Right atrium auricular region (tissue), 2 donors: ENCODE measurements around the gene TTC33. TPM values are rescaled to one million over a fixed set of nuclear protein-coding genes. Genes with fewer than 3 reads are reported as not detected.

Experiments used
- DNase-seq: peaks from one replicate; pipeline ENCODE4 v3.0.0-alpha.2; 2019; ENCODE audit warnings: low spot score
- H3K27ac ChIP-seq, 2 donors: fragments of 200-600 bp; sonication (generic); 1 replicate in 1 of 2; 2 replicates in 1 of 2; pipeline ENCODE4 v1.5.1; 2016 to 2019
- H3K27me3 ChIP-seq, 2 donors: fragments of 200-600 bp; sonication (generic); one replicate each; pipeline versions ENCODE4 v1.5.1 to v1.6.0; 2017 to 2019
- H3K36me3 ChIP-seq: fragments of 200-600 bp; sonication (generic); one replicate; pipeline ENCODE4 v1.5.1; 2016
- H3K4me1 ChIP-seq, 2 donors: fragments of 200-600 bp; sonication (generic); one replicate each; pipeline versions ENCODE4 v1.5.1 to v1.6.0; 2017 to 2019
- H3K4me3 ChIP-seq, 2 donors: fragments of 200-600 bp; sonication (generic); 1 replicate in 1 of 2; 2 replicates in 1 of 2; pipeline ENCODE4 v1.5.1; 2017 to 2019; ENCODE audit warnings: mild to moderate bottlenecking in 1 of 2, moderate library complexity in 1 of 2
- H3K9me3 ChIP-seq, 2 donors: fragments of 200-600 bp; sonication (generic); one replicate each; pipeline ENCODE4 v1.5.1; 2019
- total RNA-seq, 2 donors: library from RNA; depleted of rRNA; stranded (reverse); fragments of >200 nt; gene quantifications; one replicate each; pipeline ENCODE4 v1.1.0, GENCODE V29; 2016
- TF ChIP-seq, protein P1 (sequence below), 2 donors: fragments of 200-600 bp; sonication (generic); IDR thresholded peaks; one replicate each; pipeline ENCODE4 v1.5.1; 2019; ENCODE audit warnings: antibody characterized with exemption in 2 of 2

Gene TTC33
- total RNA-seq, 2 donors from 2014 or later = 10.2 to 16.7 TPM

DNA sequence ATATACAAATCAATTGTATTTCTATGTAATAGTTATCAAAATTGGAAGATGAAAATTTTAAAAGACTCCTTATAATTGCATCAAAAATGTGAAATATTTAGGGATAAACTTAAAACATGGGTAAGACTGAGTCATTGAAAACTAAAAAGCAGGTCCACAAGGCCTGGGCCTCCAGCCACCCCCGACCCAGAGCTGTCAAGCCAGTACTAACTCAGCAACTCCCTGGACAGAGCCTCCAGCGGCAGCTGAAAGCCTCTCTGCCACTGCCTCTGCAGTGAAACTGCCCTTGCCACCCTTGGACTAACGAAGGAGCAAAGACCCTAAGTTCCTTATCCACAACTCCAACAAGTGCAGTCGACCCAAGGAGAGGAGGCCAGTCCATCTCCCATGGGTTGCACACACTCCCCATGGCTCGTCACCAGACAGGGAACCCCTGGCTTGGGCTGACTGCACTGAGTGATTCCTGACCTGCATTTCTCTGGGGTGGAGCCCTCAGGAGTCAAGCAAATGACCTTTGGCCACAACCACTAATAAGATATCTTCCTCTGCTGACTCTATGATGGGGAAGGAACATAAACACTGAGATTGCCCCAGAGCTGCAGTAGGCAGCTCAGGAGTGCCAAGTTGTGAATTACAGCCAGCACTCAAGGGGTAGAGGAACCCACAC is 55.5 kb downstream of the TTC33 start:
- peaks cover 0 to 21% of the 10 kb centered on the region in 2 donors for H3K9me3 ChIP-seq
- H3K4me1 ChIP-seq = no peaks in the 10 kb centered on the region
- TF ChIP-seq, protein P1, sequence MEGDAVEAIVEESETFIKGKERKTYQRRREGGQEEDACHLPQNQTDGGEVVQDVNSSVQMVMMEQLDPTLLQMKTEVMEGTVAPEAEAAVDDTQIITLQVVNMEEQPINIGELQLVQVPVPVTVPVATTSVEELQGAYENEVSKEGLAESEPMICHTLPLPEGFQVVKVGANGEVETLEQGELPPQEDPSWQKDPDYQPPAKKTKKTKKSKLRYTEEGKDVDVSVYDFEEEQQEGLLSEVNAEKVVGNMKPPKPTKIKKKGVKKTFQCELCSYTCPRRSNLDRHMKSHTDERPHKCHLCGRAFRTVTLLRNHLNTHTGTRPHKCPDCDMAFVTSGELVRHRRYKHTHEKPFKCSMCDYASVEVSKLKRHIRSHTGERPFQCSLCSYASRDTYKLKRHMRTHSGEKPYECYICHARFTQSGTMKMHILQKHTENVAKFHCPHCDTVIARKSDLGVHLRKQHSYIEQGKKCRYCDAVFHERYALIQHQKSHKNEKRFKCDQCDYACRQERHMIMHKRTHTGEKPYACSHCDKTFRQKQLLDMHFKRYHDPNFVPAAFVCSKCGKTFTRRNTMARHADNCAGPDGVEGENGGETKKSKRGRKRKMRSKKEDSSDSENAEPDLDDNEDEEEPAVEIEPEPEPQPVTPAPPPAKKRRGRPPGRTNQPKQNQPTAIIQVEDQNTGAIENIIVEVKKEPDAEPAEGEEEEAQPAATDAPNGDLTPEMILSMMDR (IDR thresholded peaks at IDR 0.05) = no peak
- H3K36me3 ChIP-seq = no peaks in the 10 kb centered on the region
- no peak for DNase-seq
- H3K4me3 ChIP-seq = no peak overlapping the region
- no peak overlapping the region for H3K27ac ChIP-seq
- no peaks in the 10 kb centered on the region for H3K27me3 ChIP-seq

DNA sequence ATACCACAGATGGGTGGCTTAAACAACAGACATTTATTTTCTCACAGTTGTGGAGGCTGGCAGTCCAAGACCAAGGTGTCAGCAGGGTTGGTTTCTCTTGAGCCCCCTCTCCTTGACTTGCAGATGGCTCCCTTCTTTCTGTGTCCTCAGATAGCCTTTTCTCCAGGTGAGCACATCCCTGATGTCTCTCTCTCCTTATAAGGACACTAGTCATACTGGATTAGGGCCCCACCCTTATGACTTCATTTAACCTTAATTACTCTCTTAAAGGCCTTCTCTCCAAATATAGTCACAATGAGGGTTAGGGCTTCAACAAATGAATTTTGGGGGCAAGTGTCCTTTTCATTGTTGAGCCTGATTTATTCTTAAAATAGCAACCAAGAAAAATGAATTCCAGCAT is 61.3 kb downstream of the TTC33 start:
- H3K4me1 ChIP-seq = peaks cover 0 to 7% of the 10 kb centered on the region in 2 donors
- no peaks in the 10 kb centered on the region for H3K9me3 ChIP-seq
- H3K27ac ChIP-seq = no peak overlapping the region
- no peaks in the 10 kb centered on the region for H3K27me3 ChIP-seq
- TF ChIP-seq, protein P1 (IDR thresholded peaks at IDR 0.05) = no peak
- DNase-seq = no peak
- H3K4me3 ChIP-seq = no peak overlapping the region
- H3K36me3 ChIP-seq = peaks cover 9% of the 10 kb centered on the region

DNA sequence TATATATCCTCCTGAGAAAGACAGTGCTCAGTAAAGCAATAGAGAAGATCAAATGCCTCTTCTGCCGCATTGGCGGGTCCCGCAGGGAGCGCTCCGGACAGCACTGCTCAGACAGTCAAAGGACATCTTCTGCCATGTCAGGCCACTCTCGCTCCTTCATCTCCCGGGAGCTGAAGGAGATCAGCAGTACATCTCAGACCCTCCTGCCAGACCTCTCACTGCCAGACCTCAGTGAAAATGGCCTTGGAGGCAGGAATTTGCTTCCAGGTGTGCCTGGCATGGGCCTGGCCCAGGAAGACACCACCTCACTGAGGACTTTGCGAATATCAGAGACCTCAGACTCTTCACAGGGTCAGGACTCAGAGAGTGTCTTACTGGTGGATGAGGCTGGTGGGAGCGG is 63.9 kb downstream of the TTC33 start:
- Histone ChIP-seq H3K27ac (no peak overlapping the region), H3K27me3 (no peaks in the 10 kb centered on the region), H3K9me3 (no peaks in the 10 kb centered on the region), H3K36me3 (peaks cover 9% of the 10 kb centered on the region), H3K4me1 (peaks cover 0 to 23% of the 10 kb centered on the region in 2 donors), H3K4me3 (no peak overlapping the region)
- TF ChIP-seq, protein P1 (IDR thresholded peaks at IDR 0.05) = no peak
- DNase-seq = no peak

DNA sequence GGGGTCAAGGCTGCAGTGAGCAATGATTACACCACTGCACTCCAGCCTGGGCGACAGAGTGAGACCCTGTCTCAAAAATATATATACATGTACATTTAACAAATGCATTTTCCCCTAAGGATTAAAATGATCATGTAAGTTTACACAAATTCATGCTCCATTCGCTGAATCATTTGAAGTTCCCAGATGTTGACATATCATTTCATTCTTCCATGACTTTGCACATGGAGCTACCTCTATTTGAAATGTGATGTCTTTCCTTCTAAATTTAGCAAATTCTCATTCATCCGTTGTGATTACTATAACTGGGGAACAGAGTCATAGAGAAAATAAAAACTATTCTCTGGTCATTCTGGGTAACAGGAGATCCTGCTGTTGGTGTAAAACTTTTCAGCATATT is 65.5 kb downstream of the TTC33 start:
- no peak for DNase-seq
- H3K9me3 ChIP-seq = no peaks in the 10 kb centered on the region
- no peak overlapping the region for H3K27ac ChIP-seq
- peaks cover 9% of the 10 kb centered on the region for H3K36me3 ChIP-seq
- TF ChIP-seq, protein P1 (IDR thresholded peaks at IDR 0.05) = no peak
- no peak overlapping the region for H3K4me3 ChIP-seq
- H3K27me3 ChIP-seq = no peaks in the 10 kb centered on the region
- H3K4me1 ChIP-seq = peaks cover 0 to 31% of the 10 kb centered on the region in 2 donors

DNA sequence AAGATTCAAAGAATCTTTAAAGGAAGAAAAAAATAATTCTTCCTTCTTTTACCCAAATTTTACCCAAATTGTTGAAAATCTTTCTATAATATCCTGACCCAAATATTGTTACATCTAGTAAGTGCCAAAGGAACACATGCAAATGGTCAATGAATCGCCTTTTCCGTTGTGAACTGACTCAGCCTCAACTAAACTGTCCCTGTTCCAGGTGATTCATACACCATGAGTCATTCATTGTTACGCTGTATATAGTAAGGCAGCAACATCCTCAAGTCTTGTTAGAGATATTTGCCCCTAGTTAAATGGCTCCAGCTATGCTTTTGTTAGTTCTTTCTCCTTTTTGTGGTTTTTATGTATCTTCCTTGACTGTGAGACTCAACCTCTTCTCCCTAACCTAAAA is 66.3 kb downstream of the TTC33 start:
- H3K4me3 ChIP-seq = no peak overlapping the region
- peaks cover 8% of the 10 kb centered on the region for H3K36me3 ChIP-seq
- H3K4me1 ChIP-seq = peaks cover 0 to 37% of the 10 kb centered on the region in 2 donors
- H3K27me3 ChIP-seq = no peaks in the 10 kb centered on the region
- TF ChIP-seq, protein P1 (IDR thresholded peaks at IDR 0.05) = no peak
- no peak for DNase-seq
- H3K9me3 ChIP-seq = no peaks in the 10 kb centered on the region
- peak overlapping the region in 1 of 2 donors; percentile 26 for H3K27ac ChIP-seq

DNA sequence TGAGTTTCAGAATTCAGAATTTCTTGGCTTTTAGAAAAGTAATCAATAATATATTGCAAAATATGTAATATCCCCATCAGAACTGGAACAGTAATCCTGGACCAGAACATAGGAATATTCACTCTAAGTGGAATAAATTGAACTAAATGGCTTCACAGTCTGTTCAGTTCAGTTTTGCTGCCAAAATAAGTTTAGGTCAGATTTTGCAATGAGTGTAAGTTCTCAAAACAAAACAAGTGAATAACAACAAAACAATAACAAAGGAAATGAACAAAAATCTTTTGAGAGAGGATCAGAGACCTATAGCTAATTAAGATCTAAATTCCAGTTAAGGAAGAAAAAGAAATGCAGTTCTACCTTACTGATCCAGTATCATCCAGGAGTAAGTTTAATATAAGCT is 66.8 kb downstream of the TTC33 start:
- Histone ChIP-seq H3K27ac (peak overlapping the region; percentile 26), H3K4me1 (peaks cover 0 to 40% of the 10 kb centered on the region in 2 donors)
- TF ChIP-seq, protein P1 (IDR thresholded peaks at IDR 0.05) = no peak

More for the DNA sequence above, 66.8 kb downstream of the TTC33 start:
- no peak for DNase-seq
- Histone ChIP-seq H3K9me3 (no peaks in the 10 kb centered on the region), H3K27me3 (no peaks in the 10 kb centered on the region), H3K4me3 (no peak overlapping the region), H3K36me3 (peaks cover 4% of the 10 kb centered on the region)
